Central memory CD8-positive, alpha-beta T cell (primary cell): ENCODE results near the gene LRPPRC.
A peak's percentile ranks its signal among the peaks of the same experiment; 100 is the strongest.
"Not testable (repeated sequence)": the region's sequence is repeated elsewhere in the genome, so short reads cannot be mapped to it uniquely, and the experiment has no call there.

Experiments used
- ATAC-seq: fragments of 150-1000 bp; cut with Tn5 transposase; replicated peaks from 2 replicates; pipeline ENCODE4 v1.10.0; 2022; ENCODE audit warnings: mild to moderate bottlenecking, moderate FRiP score, moderate number of reproducible peaks; ENCODE audit not compliant: poor library complexity, severe bottlenecking; ENCODE audit errors: extremely low read depth
- DNase-seq, 2 donors: peaks; one replicate each; pipeline ENCODE4 v3.0.0; 2021; ENCODE audit warnings: low spot score in 2 of 2
- H3K27ac Mint-ChIP-seq: one replicate; pipeline ENCODE4 v1.8.0; 2022; ENCODE audit warnings: low read depth, mild to moderate bottlenecking, moderate library complexity, mixed read lengths
- H3K27me3 Mint-ChIP-seq: one replicate; pipeline ENCODE4 v1.8.0; 2022; ENCODE audit warnings: mixed read lengths
- H3K36me3 Mint-ChIP-seq: one replicate; pipeline ENCODE4 v1.8.0; 2022; ENCODE audit warnings: mild to moderate bottlenecking, moderate library complexity, mixed read lengths; ENCODE audit not compliant: insufficient read depth
- H3K4me1 Mint-ChIP-seq: one replicate; pipeline ENCODE4 v1.8.0; 2022; ENCODE audit warnings: mixed read lengths
- H3K4me3 Mint-ChIP-seq: one replicate; pipeline ENCODE4 v1.8.0; 2022; ENCODE audit warnings: mild to moderate bottlenecking, moderate library complexity, mixed read lengths
- H3K9me3 Mint-ChIP-seq: one replicate; pipeline ENCODE4 v1.8.0; 2022; ENCODE audit warnings: mixed read lengths

LRPPRC gene

DNA sequence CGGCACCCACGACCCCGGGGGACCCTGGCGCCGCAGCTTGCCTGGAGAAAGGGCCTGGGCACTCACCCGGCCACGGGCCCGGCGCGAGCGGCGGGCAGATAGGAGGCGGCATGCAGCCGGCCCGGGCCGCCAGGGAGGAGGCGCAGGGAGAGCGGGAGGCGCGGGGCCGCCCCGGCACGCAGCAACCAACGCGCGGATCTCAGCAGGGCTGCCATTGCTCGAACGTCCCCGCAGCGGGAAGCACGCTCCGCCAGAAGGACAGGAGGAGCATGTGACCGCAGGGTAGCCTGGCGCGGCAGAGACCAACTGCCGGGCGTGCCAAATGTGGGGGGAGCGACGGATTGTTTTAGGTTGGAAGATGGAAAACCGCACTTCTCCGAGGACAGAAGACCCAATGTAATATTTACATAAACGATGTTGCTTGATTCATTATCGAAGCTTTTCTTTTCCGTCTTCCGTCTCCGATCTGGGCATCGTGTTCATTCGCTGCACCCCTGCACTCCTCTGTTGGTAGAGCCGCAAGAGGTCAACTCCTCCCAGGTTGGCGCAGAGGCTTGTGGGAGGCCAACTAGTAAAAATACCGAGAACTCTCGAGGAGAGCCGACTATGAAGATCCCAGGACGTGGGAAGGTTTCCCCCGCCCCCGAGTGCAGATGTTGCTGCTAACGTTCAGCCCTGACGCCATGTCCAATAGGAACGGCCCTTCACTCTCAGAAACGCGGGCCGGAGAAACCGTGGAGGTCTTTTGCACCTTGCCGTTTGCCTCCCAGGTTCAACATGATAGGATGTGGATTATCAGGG lies at the start of gene LRPPRC:
LRPPRC (minus strand) TSS at position 257 of the 801 bp plus-strand sequence; CDS start at position 215, 42 bp downstream.
- ATAC-seq: peak; percentile 95
- DNase-seq: peak; percentile 76 to 84
- H3K4me1 Mint-ChIP-seq: peaks cover 43% of the 10 kb centered on the region
- H3K4me3 Mint-ChIP-seq: peak within 1 kb of the TSS; percentile 85
- H3K36me3 Mint-ChIP-seq: peaks cover 15% of the 10 kb centered on the region
- no peaks in the 10 kb centered on the region for H3K9me3 Mint-ChIP-seq
- no peaks in the 10 kb centered on the region for H3K27me3 Mint-ChIP-seq
- peak within 1 kb of the TSS; percentile 92 for H3K27ac Mint-ChIP-seq

- Mint-ChIP-seq H3K4me3 (no peak overlapping the region), H3K4me1 (no peaks in the 10 kb centered on the region), H3K9me3 (no peaks in the 10 kb centered on the region), H3K27me3 (no peaks in the 10 kb centered on the region), H3K36me3 (no peaks in the 10 kb centered on the region), H3K27ac (no peak overlapping the region)
- DNase-seq: no peak
- ATAC-seq: no peak
Measured at GRCh38 chr2:44045061-44045460, 49.3 kb upstream of the LRPPRC start.

- DNase-seq (peak; percentile 55 to 58), ATAC-seq (peak; percentile 96)
- Mint-ChIP-seq H3K36me3 (no peaks in the 10 kb centered on the region), H3K27me3 (no peaks in the 10 kb centered on the region), H3K9me3 (no peaks in the 10 kb centered on the region), H3K4me1 (no peaks in the 10 kb centered on the region), H3K27ac (no peak overlapping the region), H3K4me3 (no peak overlapping the region)
Measured at GRCh38 chr2:44044281-44044720, 48.5 kb upstream of the LRPPRC start.

GRCh38 chr2:44040365-44040764 lies 44.6 kb upstream of the LRPPRC start:
- H3K27me3 Mint-ChIP-seq: no peaks in the 10 kb centered on the region
- H3K9me3 Mint-ChIP-seq: no peaks in the 10 kb centered on the region
- H3K4me1 Mint-ChIP-seq: no peaks in the 10 kb centered on the region
- no peaks in the 10 kb centered on the region for H3K36me3 Mint-ChIP-seq
- no peak for ATAC-seq
- H3K4me3 Mint-ChIP-seq: no peak overlapping the region
- DNase-seq: no peak
- no peak overlapping the region for H3K27ac Mint-ChIP-seq

GRCh38 chr2:44038277-44038676 lies 42.5 kb upstream of the LRPPRC start:
- H3K4me3 Mint-ChIP-seq: no peak overlapping the region

GRCh38 chr2:44037221-44037620 lies 41.4 kb upstream of the LRPPRC start:
- H3K4me1 Mint-ChIP-seq: no peaks in the 10 kb centered on the region
- no peak overlapping the region for H3K27ac Mint-ChIP-seq
- no peaks in the 10 kb centered on the region for H3K9me3 Mint-ChIP-seq
- H3K27me3 Mint-ChIP-seq: peaks cover 8% of the 10 kb centered on the region
- no peak for DNase-seq
- H3K36me3 Mint-ChIP-seq: no peaks in the 10 kb centered on the region
- no peak for ATAC-seq
- no peak overlapping the region for H3K4me3 Mint-ChIP-seq

More at GRCh38 chr2:44038277-44038676, 42.5 kb upstream of the LRPPRC start:
- Mint-ChIP-seq H3K36me3 (no peaks in the 10 kb centered on the region), H3K27ac (no peak overlapping the region), H3K9me3 (no peaks in the 10 kb centered on the region), H3K4me1 (no peaks in the 10 kb centered on the region), H3K27me3 (no peaks in the 10 kb centered on the region)
- ATAC-seq (no peak), DNase-seq (no peak)

GRCh38 chr2:44033947-44034346 lies 38.2 kb upstream of the LRPPRC start:
- Mint-ChIP-seq H3K36me3 (no peaks in the 10 kb centered on the region), H3K9me3 (no peaks in the 10 kb centered on the region), H3K27ac (no peak overlapping the region), H3K4me3 (no peak overlapping the region), H3K27me3 (peaks cover 18% of the 10 kb centered on the region), H3K4me1 (no peaks in the 10 kb centered on the region)
- no peak for DNase-seq
- no peak for ATAC-seq

GRCh38 chr2:44027076-44027475 lies 31.3 kb upstream of the LRPPRC start:
- H3K36me3 Mint-ChIP-seq, H3K4me1 Mint-ChIP-seq, H3K9me3 Mint-ChIP-seq, DNase-seq, H3K27me3 Mint-ChIP-seq, H3K27ac Mint-ChIP-seq, ATAC-seq, H3K4me3 Mint-ChIP-seq: not testable (repeated sequence)

GRCh38 chr2:44016282-44016681 lies 20.5 kb upstream of the LRPPRC start:
- Mint-ChIP-seq H3K27ac (no peak overlapping the region), H3K9me3 (no peaks in the 10 kb centered on the region), H3K4me3 (no peak overlapping the region), H3K27me3 (peaks cover 33% of the 10 kb centered on the region), H3K4me1 (no peaks in the 10 kb centered on the region), H3K36me3 (no peaks in the 10 kb centered on the region)
- no peak for ATAC-seq
- DNase-seq: no peak

- no peak for ATAC-seq
- H3K9me3 Mint-ChIP-seq: no peaks in the 10 kb centered on the region
- H3K27ac Mint-ChIP-seq: no peak overlapping the region
- H3K27me3 Mint-ChIP-seq: peaks cover 44% of the 10 kb centered on the region
- H3K36me3 Mint-ChIP-seq: no peaks in the 10 kb centered on the region
- DNase-seq: no peak
- H3K4me3 Mint-ChIP-seq: no peak overlapping the region
- no peaks in the 10 kb centered on the region for H3K4me1 Mint-ChIP-seq
Measured at GRCh38 chr2:44015239-44015638, 19.4 kb upstream of the LRPPRC start.

GRCh38 chr2:44013205-44013604 lies 17.4 kb upstream of the LRPPRC start:
- not testable (repeated sequence) for H3K4me3 Mint-ChIP-seq

GRCh38 chr2:44010266-44010665 lies 14.5 kb upstream of the LRPPRC start:
- peaks cover 7% of the 10 kb centered on the region for H3K4me1 Mint-ChIP-seq
- H3K9me3 Mint-ChIP-seq: no peaks in the 10 kb centered on the region
- H3K4me3 Mint-ChIP-seq: no peak overlapping the region
- DNase-seq: no peak
- H3K36me3 Mint-ChIP-seq: no peaks in the 10 kb centered on the region
- no peak overlapping the region for H3K27ac Mint-ChIP-seq
- H3K27me3 Mint-ChIP-seq: peaks cover 48% of the 10 kb centered on the region
- no peak for ATAC-seq

More at GRCh38 chr2:44013205-44013604, 17.4 kb upstream of the LRPPRC start:
- H3K4me1 Mint-ChIP-seq, DNase-seq, H3K27ac Mint-ChIP-seq, H3K9me3 Mint-ChIP-seq, H3K36me3 Mint-ChIP-seq, ATAC-seq: not testable (repeated sequence)
- peaks cover 51% of the 10 kb centered on the region for H3K27me3 Mint-ChIP-seq

GRCh38 chr2:44009136-44009735 lies 13.4 kb upstream of the LRPPRC start:
- no peak overlapping the region for H3K4me3 Mint-ChIP-seq
- peaks cover 11% of the 10 kb centered on the region for H3K4me1 Mint-ChIP-seq
- no peaks in the 10 kb centered on the region for H3K36me3 Mint-ChIP-seq
- H3K27ac Mint-ChIP-seq: no peak overlapping the region
- peaks cover 39% of the 10 kb centered on the region for H3K27me3 Mint-ChIP-seq
- ATAC-seq (no peak), DNase-seq (no peak)
- no peaks in the 10 kb centered on the region for H3K9me3 Mint-ChIP-seq
